Mesenchymal stem cell (in vitro differentiated cells and primary cell): Measurements from ENCODE around the gene MTHFD1L.

Experiments used
- DNase-seq: peaks from one replicate; pipeline ENCODE4 v3.0.0-alpha.2; 2013
- H2AFZ ChIP-seq: one replicate; pipeline ENCODE4 v1.6.1; 2013; ENCODE audit warnings: low read depth, mild to moderate bottlenecking, control low read depth, inconsistent platforms, low read length, moderate library complexity
- H2AK5ac ChIP-seq: 2 replicates; pipeline ENCODE4 v1.6.1; 2013; ENCODE audit warnings: low read length, moderate library complexity, mild to moderate bottlenecking, inconsistent platforms; ENCODE audit not compliant: severe bottlenecking
- H2BK120ac ChIP-seq: one replicate; pipeline ENCODE4 v1.6.1; 2013; ENCODE audit warnings: low read depth, mild to moderate bottlenecking, inconsistent platforms, low read length, moderate library complexity
- H2BK12ac ChIP-seq, 2 experiments: one replicate each; pipeline ENCODE4 v1.6.1; 2013; ENCODE audit warnings: inconsistent platforms in 2 of 2, low read length in 2 of 2, mild to moderate bottlenecking in 2 of 2, moderate library complexity in 2 of 2, control low read depth in 1 of 2
- H2BK15ac ChIP-seq: one replicate; pipeline ENCODE4 v1.6.1; 2013; ENCODE audit warnings: mild to moderate bottlenecking, low read depth, inconsistent platforms; ENCODE audit not compliant: poor library complexity, severe bottlenecking
- H2BK5ac ChIP-seq: 2 replicates; pipeline ENCODE4 v1.6.1; 2013; ENCODE audit warnings: low read depth, mild to moderate bottlenecking, low read length, control low read depth, inconsistent platforms; ENCODE audit not compliant: poor library complexity, severe bottlenecking
- H3K14ac ChIP-seq, 2 experiments: one replicate each; pipeline ENCODE4 v1.6.1; 2013; ENCODE audit warnings: inconsistent platforms in 2 of 2, low read length in 2 of 2, control low read depth in 1 of 2, mild to moderate bottlenecking in 1 of 2, moderate library complexity in 1 of 2
- H3K18ac ChIP-seq, 2 experiments: one replicate each; pipeline ENCODE4 v1.6.1; 2013; ENCODE audit warnings: inconsistent platforms in 2 of 2, low read length in 2 of 2, control low read depth in 1 of 2, low read depth in 1 of 2, mild to moderate bottlenecking in 1 of 2
- H3K23ac ChIP-seq, 2 experiments: one replicate each; pipeline ENCODE4 v1.6.1; 2013; ENCODE audit warnings: inconsistent platforms in 2 of 2, low read length in 2 of 2, mild to moderate bottlenecking in 2 of 2, moderate library complexity in 2 of 2, control low read depth in 1 of 2
- H3K27ac ChIP-seq: 2 replicates; pipeline ENCODE4 v1.5.1; 2013; ENCODE audit warnings: mild to moderate bottlenecking, moderate library complexity, low read length, control low read depth, inconsistent platforms; ENCODE audit not compliant: poor library complexity, severe bottlenecking
- H3K27me3 ChIP-seq, 2 experiments: 2 replicates each; pipeline versions ENCODE4 v1.6.1 to v1.7.0; 2013; ENCODE audit warnings: low read length in 2 of 2, mild to moderate bottlenecking in 2 of 2, moderate library complexity in 2 of 2, control low read depth in 1 of 2, inconsistent platforms in 1 of 2; ENCODE audit not compliant: control insufficient read depth in 1 of 2, insufficient read depth in 1 of 2
- H3K36me3 ChIP-seq, 2 experiments: 2 replicates each; pipeline versions ENCODE4 v1.6.1 to v1.7.0; 2013; ENCODE audit warnings: low read length in 2 of 2, control low read depth in 1 of 2, inconsistent platforms in 1 of 2, low read depth in 1 of 2, mild to moderate bottlenecking in 1 of 2; ENCODE audit not compliant: insufficient read depth in 2 of 2, control insufficient read depth in 1 of 2
- H3K4ac ChIP-seq, 2 experiments: one replicate each; pipeline ENCODE4 v1.6.1; 2013; ENCODE audit warnings: inconsistent platforms in 2 of 2, low read length in 2 of 2, mild to moderate bottlenecking in 2 of 2, moderate library complexity in 2 of 2, control low read depth in 1 of 2, low read depth in 1 of 2
- H3K4me1 ChIP-seq: 2 replicates; pipeline ENCODE4 v1.6.1; 2013; ENCODE audit warnings: low read depth, low read length, control low read depth; ENCODE audit not compliant: control insufficient read depth, insufficient read depth
- H3K4me2 ChIP-seq: 2 replicates; pipeline ENCODE4 v1.6.1; 2013; ENCODE audit warnings: low read length, mild to moderate bottlenecking, inconsistent platforms; ENCODE audit not compliant: poor library complexity, severe bottlenecking
- H3K4me3 ChIP-seq, 2 experiments: 2 replicates each; pipeline versions ENCODE4 v1.5.1 to v1.7.0; 2013; ENCODE audit warnings: low read length in 2 of 2, mild to moderate bottlenecking in 2 of 2, control low read depth in 1 of 2, low read depth in 1 of 2; ENCODE audit not compliant: insufficient read depth in 1 of 2
- H3K79me1 ChIP-seq: replicated peaks from 2 replicates; pipeline ENCODE4 v1.6.1; 2013; ENCODE audit warnings: mild to moderate bottlenecking, control low read depth, low read length, inconsistent platforms; ENCODE audit not compliant: poor library complexity, severe bottlenecking
- H3K9ac ChIP-seq: 2 replicates; pipeline ENCODE4 v1.7.0; 2013; ENCODE audit warnings: mild to moderate bottlenecking, low read length, moderate library complexity
- H3K9me3 ChIP-seq: 2 replicates; pipeline ENCODE4 v1.7.0; 2013; ENCODE audit warnings: mild to moderate bottlenecking, low read length; ENCODE audit not compliant: control insufficient read depth
- H4K8ac ChIP-seq: one replicate; pipeline ENCODE4 v1.6.1; 2013; ENCODE audit warnings: inconsistent platforms, mild to moderate bottlenecking, low read length, moderate library complexity
- H4K91ac ChIP-seq: one replicate; pipeline ENCODE4 v1.6.1; 2013; ENCODE audit warnings: mild to moderate bottlenecking, low read length, inconsistent platforms
- WGBS: methylation state at CpG from one replicate; pipeline ENCODE4 v1.1.7; 2013; ENCODE audit warnings: mixed read lengths; 5-methylcytosine and 5-hydroxymethylcytosine counted together

MTHFD1L gene

DNA sequence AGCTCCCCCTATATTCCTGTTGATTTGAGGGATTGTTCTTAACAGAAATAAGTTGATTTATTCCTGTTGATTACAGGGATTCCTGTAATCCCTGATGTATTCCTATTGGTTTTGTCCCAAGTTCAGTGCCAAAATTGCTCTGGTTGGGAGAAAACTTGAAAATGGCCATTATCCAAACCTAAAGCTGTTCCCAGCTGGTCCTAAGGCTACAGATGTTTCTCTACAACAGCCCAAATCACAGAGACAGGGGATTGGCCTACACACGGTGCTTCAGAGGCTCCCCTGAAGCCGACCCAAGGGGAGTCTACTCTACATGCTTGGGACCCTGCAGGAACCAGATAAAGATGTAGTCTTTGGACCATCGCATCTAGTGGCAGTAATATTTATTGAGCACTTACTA lies 275.3 kb downstream of the MTHFD1L start:
- no peak for DNase-seq
- no peak overlapping the region for H3K18ac ChIP-seq
- H3K27me3 ChIP-seq, result no peaks in the 10 kb centered on the region
- H3K4me2 ChIP-seq, result no peak overlapping the region
- H3K9me3 ChIP-seq, result no peaks in the 10 kb centered on the region
- H2BK15ac ChIP-seq, result no peak overlapping the region
- H4K91ac ChIP-seq, result no peak overlapping the region
- no peak overlapping the region for H4K8ac ChIP-seq
- no peak overlapping the region for H2BK5ac ChIP-seq
- H3K79me1 ChIP-seq, result no peaks in the 10 kb centered on the region
- no peaks in the 10 kb centered on the region for H3K36me3 ChIP-seq
- no peak overlapping the region for H2AFZ ChIP-seq
- no peak overlapping the region for H2AK5ac ChIP-seq
- 100% methylated on average over 3 of the region's 3 CpGs for WGBS
- no peak overlapping the region for H3K27ac ChIP-seq
- H3K23ac ChIP-seq, result no peak overlapping the region
- H2BK12ac ChIP-seq, result peak overlapping the region in 1 of 2 experiments; percentile 90
- peaks cover 16% of the 10 kb centered on the region for H3K4me1 ChIP-seq
- no peak overlapping the region for H3K9ac ChIP-seq
- H2BK120ac ChIP-seq, result no peak overlapping the region
- no peak overlapping the region for H3K4me3 ChIP-seq
- H3K4ac ChIP-seq, result peak overlapping the region in 1 of 2 experiments; percentile 5
- H3K14ac ChIP-seq, result peak overlapping the region in 1 of 2 experiments; percentile 41

DNA sequence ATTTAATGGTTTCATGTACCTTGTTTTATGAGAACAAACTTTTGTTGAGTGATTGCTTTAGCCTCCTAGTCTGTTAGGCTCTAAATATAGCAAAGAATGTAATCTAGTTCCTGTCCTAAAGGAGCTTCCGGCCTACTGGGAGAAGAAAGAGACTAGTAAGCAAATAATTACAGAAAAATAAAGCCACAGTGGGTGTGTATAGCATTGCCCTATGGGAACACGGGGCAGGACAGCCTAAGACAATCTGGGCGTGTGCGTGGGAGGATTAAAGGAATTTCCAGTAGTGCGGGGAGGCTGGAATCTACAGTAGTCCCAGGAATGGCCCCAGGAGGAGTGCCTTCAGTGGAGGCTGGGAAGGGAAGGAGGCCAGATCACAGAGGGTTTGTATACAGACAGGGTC lies 276.2 kb downstream of the MTHFD1L start:
- Histone ChIP-seq H4K8ac (no peak overlapping the region), H3K18ac (peak overlapping the region in 1 of 2 experiments; percentile 82), H3K27ac (peak overlapping the region; percentile 28), H2BK5ac (no peak overlapping the region), H3K9me3 (peaks cover 2% of the 10 kb centered on the region), H4K91ac (no peak overlapping the region), H2BK15ac (no peak overlapping the region), H3K4me1 (peaks cover 14% of the 10 kb centered on the region), H2AK5ac (no peak overlapping the region), H3K14ac (peak overlapping the region in 1 of 2 experiments; percentile 55), H3K4me2 (no peak overlapping the region), H3K4ac (peak overlapping the region in 1 of 2 experiments; percentile 49), H3K27me3 (no peaks in the 10 kb centered on the region), H3K36me3 (no peaks in the 10 kb centered on the region), H3K9ac (no peak overlapping the region), H3K4me3 (no peak overlapping the region), H3K23ac (no peak overlapping the region), H2BK120ac (no peak overlapping the region), H2AFZ (no peak overlapping the region), H3K79me1 (no peaks in the 10 kb centered on the region), H2BK12ac (peak overlapping the region in 1 of 2 experiments; percentile 83)
- peak; percentile 61 for DNase-seq
- WGBS, result 69% methylated on average over 5 of the region's 5 CpGs

DNA sequence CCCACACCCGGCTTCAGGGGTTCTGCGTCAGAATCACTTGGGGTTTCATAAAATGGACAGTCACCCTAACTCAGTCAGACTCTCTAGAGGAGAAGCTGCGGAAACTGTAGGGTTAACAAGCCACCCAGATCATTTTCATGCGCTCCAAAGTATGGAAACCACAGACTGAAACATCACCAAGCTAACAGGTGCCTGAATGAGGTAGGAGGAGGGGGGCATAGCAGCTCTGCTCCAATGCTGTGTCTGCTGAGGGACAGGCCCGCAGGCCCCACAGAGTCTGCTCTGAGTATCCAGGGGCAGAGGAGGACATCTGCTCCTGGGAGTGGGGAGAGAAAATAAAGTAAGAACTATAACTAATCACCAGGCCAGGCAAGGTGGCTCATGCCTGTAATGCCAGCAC lies 277.2 kb downstream of the MTHFD1L start:
- Histone ChIP-seq H3K4me2 (no peak overlapping the region), H3K9me3 (peaks cover 4% of the 10 kb centered on the region), H2AK5ac (peak overlapping the region; percentile 44), H3K18ac (peak overlapping the region in 1 of 2 experiments; percentile 34), H4K8ac (no peak overlapping the region), H2AFZ (no peak overlapping the region), H3K23ac (no peak overlapping the region), H2BK5ac (no peak overlapping the region), H2BK120ac (no peak overlapping the region), H4K91ac (no peak overlapping the region), H2BK12ac (peak overlapping the region in 1 of 2 experiments; percentile 71), H2BK15ac (no peak overlapping the region), H3K9ac (no peak overlapping the region), H3K4me1 (peaks cover 15% of the 10 kb centered on the region), H3K4ac (no peak overlapping the region), H3K4me3 (no peak overlapping the region), H3K79me1 (no peaks in the 10 kb centered on the region), H3K14ac (no peak overlapping the region), H3K36me3 (no peaks in the 10 kb centered on the region), H3K27ac (no peak overlapping the region), H3K27me3 (no peaks in the 10 kb centered on the region)
- 95% methylated on average over 4 of the region's 5 CpGs for WGBS
- no peak for DNase-seq

DNA sequence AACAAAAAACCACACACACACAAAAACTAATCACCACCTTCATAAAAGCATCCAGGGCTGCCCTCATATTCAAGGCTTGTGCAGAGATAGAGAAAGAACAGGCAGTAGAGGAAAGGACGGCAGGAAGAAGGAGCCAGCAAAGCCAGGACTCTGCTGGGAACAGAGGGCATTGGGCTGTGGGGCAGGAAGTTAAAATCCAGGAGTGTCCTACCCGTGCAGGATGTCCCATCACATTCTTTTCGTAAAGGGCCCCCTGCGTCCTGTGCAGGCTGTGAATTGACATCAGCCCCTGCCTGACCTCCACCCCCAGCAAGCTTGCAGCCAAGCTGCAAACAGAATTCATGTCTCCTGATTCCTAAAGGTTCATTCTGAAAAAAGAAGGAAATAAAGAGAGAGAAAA lies 277.8 kb downstream of the MTHFD1L start:
- Histone ChIP-seq H3K9ac (no peak overlapping the region), H3K27ac (no peak overlapping the region), H2BK12ac (peak overlapping the region in 1 of 2 experiments; percentile 6), H3K4ac (no peak overlapping the region), H2BK120ac (no peak overlapping the region), H3K23ac (no peak overlapping the region), H2BK15ac (no peak overlapping the region), H3K36me3 (no peaks in the 10 kb centered on the region), H2AK5ac (peak overlapping the region; percentile 61), H3K14ac (peak overlapping the region in 1 of 2 experiments; percentile 18), H3K27me3 (no peaks in the 10 kb centered on the region), H4K8ac (peak overlapping the region; percentile 55), H3K4me2 (no peak overlapping the region), H3K9me3 (peaks cover 4% of the 10 kb centered on the region), H2AFZ (no peak overlapping the region), H3K18ac (no peak overlapping the region), H3K79me1 (no peaks in the 10 kb centered on the region), H3K4me3 (no peak overlapping the region), H3K4me1 (peaks cover 20% of the 10 kb centered on the region), H4K91ac (no peak overlapping the region), H2BK5ac (no peak overlapping the region)
- no peak for DNase-seq
- 58% methylated on average over 4 of the region's 4 CpGs for WGBS
